WI38 (cell line): ENCODE results near the gene DOK6.

Experiments
- H3K4me3 ChIP-seq: 2 replicates; pipeline ENCODE4 v1.5.1; 2011; ENCODE audit warnings: low read depth, mild to moderate bottlenecking, control low read depth, low read length
- TF ChIP-seq, protein P1 (sequence below): IDR thresholded peaks from 2 replicates; pipeline ENCODE4 v1.5.1; 2012; ENCODE audit warnings: low read depth, mild to moderate bottlenecking, control low read depth, low read length

DOK6 gene

GRCh38 chr18:69638056-69638455, 237.4 kb downstream of the DOK6 start:
- no peak overlapping the region for H3K4me3 ChIP-seq
- TF ChIP-seq, protein P1, sequence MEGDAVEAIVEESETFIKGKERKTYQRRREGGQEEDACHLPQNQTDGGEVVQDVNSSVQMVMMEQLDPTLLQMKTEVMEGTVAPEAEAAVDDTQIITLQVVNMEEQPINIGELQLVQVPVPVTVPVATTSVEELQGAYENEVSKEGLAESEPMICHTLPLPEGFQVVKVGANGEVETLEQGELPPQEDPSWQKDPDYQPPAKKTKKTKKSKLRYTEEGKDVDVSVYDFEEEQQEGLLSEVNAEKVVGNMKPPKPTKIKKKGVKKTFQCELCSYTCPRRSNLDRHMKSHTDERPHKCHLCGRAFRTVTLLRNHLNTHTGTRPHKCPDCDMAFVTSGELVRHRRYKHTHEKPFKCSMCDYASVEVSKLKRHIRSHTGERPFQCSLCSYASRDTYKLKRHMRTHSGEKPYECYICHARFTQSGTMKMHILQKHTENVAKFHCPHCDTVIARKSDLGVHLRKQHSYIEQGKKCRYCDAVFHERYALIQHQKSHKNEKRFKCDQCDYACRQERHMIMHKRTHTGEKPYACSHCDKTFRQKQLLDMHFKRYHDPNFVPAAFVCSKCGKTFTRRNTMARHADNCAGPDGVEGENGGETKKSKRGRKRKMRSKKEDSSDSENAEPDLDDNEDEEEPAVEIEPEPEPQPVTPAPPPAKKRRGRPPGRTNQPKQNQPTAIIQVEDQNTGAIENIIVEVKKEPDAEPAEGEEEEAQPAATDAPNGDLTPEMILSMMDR: no peak

DNA sequence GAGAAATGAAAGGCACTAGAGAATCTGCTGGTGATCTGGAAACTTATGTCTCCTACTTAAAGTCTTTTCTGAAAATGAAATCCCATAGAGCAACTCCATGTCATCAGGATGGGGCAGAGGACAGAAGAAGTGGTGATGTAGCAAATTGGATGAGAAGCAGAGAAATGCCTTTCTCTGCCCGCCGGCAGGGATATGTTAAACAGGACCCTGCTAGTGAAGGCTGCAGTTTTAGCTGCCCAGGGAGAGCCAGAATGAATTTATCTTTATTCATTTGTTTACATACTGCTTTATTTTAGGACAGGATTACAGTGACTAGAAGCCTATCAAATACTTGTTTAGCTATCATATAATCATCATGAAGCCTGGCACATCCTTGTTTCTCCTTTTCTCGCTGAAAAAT, 247.0 kb downstream of the DOK6 start:
- TF ChIP-seq, protein P1: no peak
- H3K4me3 ChIP-seq: peak overlapping the region; percentile 13; the same call in 1 of the 2 replicates

- TF ChIP-seq, protein P1: no peak
- no peak overlapping the region for H3K4me3 ChIP-seq
Measured at GRCh38 chr18:69648486-69648885, 247.8 kb downstream of the DOK6 start.

- TF ChIP-seq, protein P1: no peak
- H3K4me3 ChIP-seq: no peak overlapping the region
Measured at GRCh38 chr18:69649684-69650083, 249.0 kb downstream of the DOK6 start.

- TF ChIP-seq, protein P1: no peak
- H3K4me3 ChIP-seq: no peak overlapping the region
Measured at GRCh38 chr18:69651243-69651642, 250.6 kb downstream of the DOK6 start.

DNA sequence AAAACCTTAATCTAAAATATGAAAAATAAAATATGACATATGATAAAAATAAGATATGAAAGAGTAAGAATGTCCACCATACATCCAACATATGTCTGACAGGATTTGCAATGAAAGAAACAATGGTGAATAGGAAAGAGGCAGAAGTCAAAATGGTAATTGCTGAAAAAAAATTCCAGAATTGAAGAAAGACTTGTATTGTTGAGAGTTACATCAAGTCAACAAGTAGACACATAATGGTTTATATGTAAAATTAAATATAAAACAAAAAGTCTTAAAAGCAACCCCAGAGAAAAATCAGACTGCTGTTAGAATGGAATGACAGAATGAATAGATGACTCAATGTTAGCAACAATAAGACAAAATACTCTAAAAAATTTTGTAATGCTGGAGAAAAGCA, 255.1 kb downstream of the DOK6 start:
- TF ChIP-seq, protein P1: no peak
- H3K4me3 ChIP-seq: no peak overlapping the region

DNA sequence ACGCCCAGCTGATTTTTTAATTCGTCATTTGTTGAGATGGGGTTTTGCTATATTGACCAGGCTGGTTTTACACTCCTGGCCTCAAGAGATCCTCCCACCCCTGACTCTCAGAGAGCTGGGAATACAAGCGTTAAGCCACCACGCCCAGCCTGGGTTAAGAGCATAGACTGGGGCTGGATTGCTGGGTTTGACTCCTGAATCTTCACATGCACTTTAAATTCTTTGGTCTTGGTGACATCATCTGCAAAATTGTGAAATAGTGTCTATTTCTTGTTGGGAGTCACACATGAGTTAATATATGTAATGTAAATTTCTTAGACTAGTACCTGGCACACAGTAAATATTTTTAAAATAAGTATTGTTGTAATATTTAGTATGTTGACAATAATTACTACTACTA, 257.4 kb downstream of the DOK6 start:
- TF ChIP-seq, protein P1: no peak
- H3K4me3 ChIP-seq: no peak overlapping the region
